Fibroblast of skin of abdomen (primary cell): ENCODE measurements around the gene EIF2B1. TPM values are rescaled to one million over a fixed set of nuclear protein-coding genes. Genes with fewer than 3 reads are reported as not detected.

Source experiments
- DNase-seq: peaks from one replicate; pipeline ENCODE4 v3.0.0-alpha.2; 2013
- polyA plus RNA-seq, 2 experiments: library from polyadenylated mRNA; unstranded; fragments of 120-200 nt; gene quantifications; one replicate each; pipeline ENCODE4 v1.2.1, GENCODE V29; 2013; ENCODE audit not compliant: insufficient read length in 2 of 2

EIF2B1 gene
- polyA plus RNA-seq (2013, experiment 1 of 2; ENCODE audit: insufficient read length), result 47.7 TPM
- 48.7 TPM for polyA plus RNA-seq (2013, experiment 2 of 2; ENCODE audit: insufficient read length)

GRCh38 chr12:123633379-123634141 lies at the start of gene EIF2B1, which contains the start of gene GTF2H3:
Gene EIF2B1, minus strand, starts transcription at chr12:123633686. Its CDS starts 129 bp downstream, at chr12:123633557.
Gene GTF2H3, plus strand, starts transcription at chr12:123633829. Its CDS starts 31 bp downstream, at chr12:123633860.
- peak; percentile 97 for DNase-seq

- DNase-seq, result no peak
Observed at GRCh38 chr12:123681605-123682004, 48.1 kb upstream of the EIF2B1 start.

DNA sequence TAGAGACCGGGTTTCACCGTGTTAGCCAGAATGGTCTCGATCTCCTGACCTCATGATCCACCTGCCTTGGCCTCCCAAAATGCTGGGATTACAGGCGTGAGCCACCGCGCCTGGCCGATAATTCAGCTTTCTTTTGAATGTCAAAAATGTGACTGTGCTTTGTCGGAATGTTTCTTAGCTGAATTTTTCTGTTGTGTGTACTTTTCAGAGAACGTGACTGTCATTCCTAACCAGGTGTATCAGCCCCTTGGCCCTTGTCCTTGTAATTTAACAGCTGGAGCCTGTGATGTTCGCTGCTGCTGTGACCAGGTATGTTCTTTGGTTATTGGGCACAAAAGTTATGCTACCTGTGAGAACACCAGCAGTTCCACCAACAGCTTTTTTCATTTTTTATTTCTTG lies 45.5 kb upstream of the EIF2B1 start:
- DNase-seq, result no peak

DNA sequence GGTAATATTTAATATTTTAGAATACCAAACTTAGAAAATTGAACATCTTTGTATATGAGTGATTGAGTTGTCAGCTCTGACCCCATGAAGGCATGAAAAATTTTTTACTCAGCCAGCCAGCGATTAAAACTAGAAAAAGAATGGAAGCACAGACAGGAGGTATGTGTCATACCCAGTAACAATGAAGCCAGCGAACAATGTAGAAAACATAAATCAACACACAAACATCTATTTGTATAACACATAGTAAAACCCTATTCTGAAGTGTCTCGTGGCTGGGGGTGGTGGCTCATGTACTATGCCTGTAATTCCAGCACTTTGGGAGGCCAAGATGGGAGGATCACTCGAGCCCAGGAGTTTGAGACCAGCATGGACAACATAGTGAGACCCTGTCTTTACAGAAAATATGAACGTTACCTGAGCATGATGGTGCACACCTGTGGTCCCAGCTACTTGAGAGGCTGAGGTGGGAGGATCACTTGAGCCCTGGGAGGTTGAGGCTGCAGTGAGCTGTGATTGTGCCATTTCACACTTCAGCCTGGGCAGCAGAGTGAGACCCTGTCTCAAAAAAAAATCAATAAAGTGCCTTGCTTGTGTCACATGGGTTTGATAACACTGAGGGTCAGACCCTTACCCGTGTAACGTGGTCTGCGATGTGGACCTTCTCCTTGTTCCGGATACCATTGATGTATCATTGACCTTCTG lies 43.3 kb upstream of the EIF2B1 start:
- DNase-seq, result no peak

DNA sequence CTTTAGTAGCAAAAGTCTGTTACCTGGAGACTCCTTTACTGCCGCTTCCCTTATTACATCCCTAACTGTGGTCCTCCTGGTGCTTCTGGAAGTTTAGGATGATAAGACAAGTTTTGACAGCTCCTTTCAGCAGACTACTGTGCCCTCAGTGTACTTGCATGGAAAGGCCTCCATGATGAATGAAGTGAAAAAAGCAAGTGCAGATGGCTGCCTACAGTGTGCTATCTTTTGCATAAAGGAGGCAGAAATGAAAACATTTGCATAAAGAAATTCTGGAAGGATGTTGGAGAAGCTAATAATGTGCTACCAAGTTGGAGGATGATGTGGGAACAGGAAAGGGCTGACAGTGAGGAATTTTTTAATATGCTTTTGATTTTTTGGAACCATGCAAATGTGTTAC lies 42.0 kb upstream of the EIF2B1 start:
- DNase-seq, result no peak

- peak; percentile 12 for DNase-seq
Observed at GRCh38 chr12:123671876-123672275, 38.4 kb upstream of the EIF2B1 start.

DNA sequence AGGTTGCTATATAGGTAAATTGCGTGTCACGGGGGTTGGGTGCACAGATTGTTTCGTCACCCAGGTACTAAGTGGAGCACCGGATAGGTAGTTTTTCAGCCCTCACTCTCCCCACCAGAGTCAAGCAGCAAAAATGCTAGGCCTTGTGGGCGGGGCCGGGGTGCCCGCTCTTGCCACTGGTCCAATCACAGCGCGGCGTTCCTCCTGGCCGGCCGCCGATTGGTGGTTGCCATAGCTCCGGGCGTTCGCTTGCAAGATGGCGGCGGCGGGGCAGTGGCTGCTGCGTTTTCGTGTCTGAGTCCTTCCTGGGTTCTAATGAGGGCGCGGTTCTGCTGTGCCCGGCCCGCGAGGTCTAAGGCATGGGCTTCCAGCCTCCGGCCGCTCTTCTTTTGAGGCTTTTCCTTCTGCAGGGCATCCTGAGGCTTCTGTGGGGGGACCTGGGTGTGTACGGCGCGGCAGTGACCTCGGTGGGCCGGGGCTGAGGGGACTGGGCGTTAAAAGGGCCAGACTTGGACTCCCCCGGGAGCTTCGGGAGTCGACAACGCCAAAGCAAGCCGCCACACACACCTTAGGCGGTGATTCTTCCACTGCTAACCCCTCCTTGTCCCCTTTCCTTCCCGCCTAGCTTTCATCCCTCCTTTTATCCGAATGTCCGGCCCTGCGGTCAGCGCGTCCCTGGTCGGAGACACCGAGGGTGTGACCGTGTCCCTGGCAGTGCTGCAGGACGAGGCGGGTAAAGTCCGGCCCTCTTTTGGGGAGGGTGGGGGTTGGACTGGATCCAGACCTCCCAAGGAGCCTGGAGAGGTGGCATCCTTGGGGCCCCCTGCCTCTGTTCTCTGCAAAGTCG lies 37.6 kb upstream of the EIF2B1 start, which contains the start of gene TCTN2:
Gene TCTN2, plus strand, starts transcription at position 232 of the 847 bp plus-strand sequence. Its CDS starts 128 bp downstream, at position 360.
- DNase-seq, result peak; percentile 90

GRCh38 chr12:123667771-123668170 lies 34.3 kb upstream of the EIF2B1 start:
- DNase-seq, result no peak

GRCh38 chr12:123659996-123660727 lies 26.7 kb upstream of the EIF2B1 start:
- peak; percentile 90 for DNase-seq

GRCh38 chr12:123657211-123657610 lies 23.7 kb upstream of the EIF2B1 start:
- DNase-seq, result no peak

DNA sequence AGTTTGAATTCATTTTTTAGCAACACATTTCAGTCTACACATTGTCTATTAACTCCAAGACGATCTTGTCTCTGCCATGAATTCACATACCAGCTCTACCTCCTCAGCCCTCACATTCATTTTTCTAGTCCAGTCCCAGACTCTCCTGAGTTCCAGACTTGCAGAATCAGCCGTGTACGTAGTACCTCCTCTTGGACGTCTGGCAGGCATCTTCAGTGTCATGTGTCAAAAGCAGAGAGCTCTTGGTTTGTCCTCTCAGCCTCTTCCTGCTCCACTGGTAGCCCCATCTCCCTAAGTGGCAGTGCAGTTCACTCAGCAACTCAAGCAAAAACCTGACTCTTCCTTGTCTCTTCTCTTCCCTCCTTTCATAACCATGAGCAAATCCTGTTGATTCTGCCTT lies 22.9 kb upstream of the EIF2B1 start:
- no peak for DNase-seq

DNA sequence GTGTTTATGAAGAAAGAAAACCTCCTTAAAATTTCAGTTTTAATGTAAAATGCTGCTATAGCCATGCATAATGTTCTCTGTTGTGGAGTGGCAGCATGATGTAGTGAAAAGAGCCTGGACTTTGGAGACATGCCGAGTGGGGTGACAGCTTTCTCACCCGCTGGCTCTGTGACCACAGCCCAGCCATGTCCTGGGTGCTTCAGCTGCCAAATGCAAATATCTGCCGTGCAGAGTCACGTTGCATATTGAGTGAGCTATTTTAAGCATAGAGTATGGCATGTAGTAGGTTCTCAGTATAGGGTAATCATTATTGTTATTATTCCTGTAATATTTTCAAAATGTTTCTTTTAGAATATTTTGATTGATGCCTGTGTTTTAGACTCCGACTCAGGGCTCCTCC lies 21.9 kb upstream of the EIF2B1 start:
- DNase-seq, result no peak

DNA sequence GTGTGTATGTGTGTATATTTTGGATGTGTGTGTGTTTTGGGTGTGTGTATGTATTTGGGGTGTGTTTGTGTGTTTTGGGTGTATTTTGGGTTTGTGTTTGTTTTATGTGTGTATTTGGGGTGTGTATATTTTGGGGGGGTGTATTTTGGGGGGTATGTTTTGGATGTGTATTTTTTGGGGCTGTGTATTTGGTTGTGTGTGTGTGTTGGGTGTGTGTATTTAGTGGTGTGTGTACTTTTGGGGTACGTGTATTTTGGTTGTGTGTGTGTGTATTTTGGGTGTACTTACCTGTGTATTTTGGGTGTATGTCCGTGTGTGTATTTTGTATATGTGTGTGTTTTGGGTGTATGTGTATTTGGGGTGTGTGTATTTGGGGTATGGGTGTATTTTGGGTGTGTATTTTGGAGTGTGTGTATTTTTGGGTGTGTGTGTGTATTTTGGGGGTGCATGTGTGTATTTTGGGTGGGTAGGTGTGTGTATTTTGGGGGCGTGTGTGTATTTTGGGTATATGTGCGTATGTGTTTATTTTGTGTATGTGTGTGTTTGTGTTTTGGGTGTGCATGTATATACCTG lies 20.7 kb upstream of the EIF2B1 start:
- no peak for DNase-seq

DNA sequence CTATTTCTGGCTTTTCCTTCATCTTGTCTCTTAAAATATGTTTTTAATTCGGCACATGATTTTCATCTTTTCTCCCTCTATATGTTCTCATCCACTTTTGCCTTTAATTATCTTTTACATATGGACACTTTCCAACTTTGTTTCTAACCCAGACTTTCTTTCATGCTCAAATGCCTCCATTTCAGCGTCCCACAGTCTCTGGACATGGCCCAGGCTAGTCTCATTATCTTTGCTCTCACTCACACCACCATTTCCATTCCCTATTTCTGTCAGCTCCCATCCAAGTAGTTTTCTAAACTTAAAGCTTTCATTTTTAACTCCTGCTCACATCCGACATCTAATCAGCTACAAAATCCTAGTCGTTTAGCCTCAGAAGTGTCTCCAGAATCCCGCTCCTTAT lies 14.9 kb upstream of the EIF2B1 start:
- no peak for DNase-seq

GRCh38 chr12:123645878-123646277 lies 12.4 kb upstream of the EIF2B1 start:
- no peak for DNase-seq

GRCh38 chr12:123645380-123645779 lies 11.9 kb upstream of the EIF2B1 start:
- no peak for DNase-seq

DNA sequence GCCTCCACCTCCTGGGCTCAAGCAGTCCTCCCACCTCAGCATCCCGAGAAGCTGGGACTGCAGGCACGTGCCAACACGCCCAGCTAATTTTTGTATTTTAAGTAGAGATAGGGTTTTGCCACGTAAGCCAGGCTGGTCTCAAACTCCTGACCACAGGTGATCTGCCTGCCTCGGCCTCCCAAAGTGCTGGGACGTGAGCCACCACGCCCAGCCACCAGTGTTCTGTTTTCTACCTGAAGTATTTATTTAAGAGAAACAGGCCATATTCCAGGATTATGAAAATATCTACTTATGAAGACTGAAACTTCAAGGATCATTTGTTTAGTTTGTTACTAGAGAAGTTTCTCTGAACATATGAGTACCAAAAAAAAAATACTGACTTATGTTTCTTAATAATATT lies 10.4 kb upstream of the EIF2B1 start:
- no peak for DNase-seq

GRCh38 chr12:123634142-123634561 lies 666 bp upstream of the EIF2B1 start:
- DNase-seq, result no peak

DNA sequence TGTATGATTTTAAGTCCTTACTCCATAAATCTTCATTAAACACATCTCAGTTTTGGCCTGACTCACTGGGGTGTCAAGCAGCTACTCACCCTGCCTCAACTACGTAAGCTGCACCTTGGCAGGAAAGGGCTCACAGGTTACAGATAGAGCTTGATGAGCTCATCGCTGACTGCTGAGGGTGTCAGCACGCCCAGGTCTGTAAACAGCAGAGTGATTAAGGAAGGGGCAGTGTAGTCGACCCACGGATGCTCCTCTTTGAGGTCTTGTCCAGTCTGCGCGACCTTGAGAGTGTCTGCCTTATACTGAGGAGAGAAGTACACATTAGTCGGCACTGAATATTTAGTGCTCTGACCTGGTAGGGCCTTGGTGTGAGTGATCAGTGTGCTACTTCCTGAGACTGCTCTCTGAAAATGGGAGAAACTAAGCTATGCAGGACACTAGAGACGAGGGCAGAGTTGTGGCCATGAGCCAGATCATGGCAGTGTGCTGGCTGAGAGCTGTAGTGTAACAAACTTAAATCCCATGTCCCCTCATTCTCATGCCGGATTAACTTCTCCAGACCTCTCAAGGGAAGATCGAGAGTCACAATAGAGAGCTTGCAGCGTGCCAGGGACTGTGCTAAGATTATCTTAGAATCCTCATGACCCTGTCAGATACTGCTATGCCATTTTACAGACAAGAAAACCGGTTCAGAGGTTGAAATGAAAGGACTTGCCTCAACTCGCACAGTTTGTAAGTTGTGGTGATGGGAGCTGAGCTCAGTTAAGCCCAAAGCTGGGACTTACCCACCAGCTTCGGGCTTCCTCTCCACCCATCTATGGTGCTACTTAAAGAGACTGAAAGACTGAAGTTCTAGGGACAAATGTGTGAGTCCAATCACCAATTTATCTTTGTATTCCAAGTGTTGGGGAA lies 11.6 kb downstream of the EIF2B1 start:
- DNase-seq, result no peak

GRCh38 chr12:123621101-123621500 lies 12.4 kb downstream of the EIF2B1 start:
- DNase-seq, result peak; percentile 8
